GM18502 (cell line): ENCODE results near the gene VSIR.

ENCODE experiments used
- ATAC-seq: cut with Tn5 transposase; IDR thresholded peaks from one replicate; pipeline ENCODE4 v1.9.1; 2021; ENCODE audit warnings: mild to moderate bottlenecking; ENCODE audit not compliant: unreplicated experiment, poor library complexity

VSIR gene

GRCh38 chr10:71807557-71808510, 34.5 kb upstream of the VSIR start:
- no peak for ATAC-seq

- no peak for ATAC-seq
These were observed 33.6 kb upstream of the VSIR start for GRCh38 chr10:71806704-71807556.

GRCh38 chr10:71805776-71806703, 32.7 kb upstream of the VSIR start:
- no peak for ATAC-seq

- no peak for ATAC-seq
These were observed 30.8 kb upstream of the VSIR start for GRCh38 chr10:71804077-71804476.

GRCh38 chr10:71802715-71803488, 29.6 kb upstream of the VSIR start:
- ATAC-seq: no peak

- ATAC-seq: no peak
These were observed 28.9 kb upstream of the VSIR start for GRCh38 chr10:71802235-71802634.

GRCh38 chr10:71801361-71801760, 28.0 kb upstream of the VSIR start:
- ATAC-seq: peak; percentile 82

GRCh38 chr10:71799608-71800453, 26.5 kb upstream of the VSIR start:
- ATAC-seq: no peak

GRCh38 chr10:71799112-71799511, 25.8 kb upstream of the VSIR start:
- no peak for ATAC-seq

GRCh38 chr10:71798308-71798624, 24.9 kb upstream of the VSIR start:
- no peak for ATAC-seq

- no peak for ATAC-seq
These were observed 24.4 kb upstream of the VSIR start for GRCh38 chr10:71797533-71798307.

GRCh38 chr10:71796749-71797405, 23.6 kb upstream of the VSIR start:
- no peak for ATAC-seq

GRCh38 chr10:71795248-71795647, 21.9 kb upstream of the VSIR start:
- no peak for ATAC-seq

GRCh38 chr10:71790749-71791440, 17.6 kb upstream of the VSIR start:
- ATAC-seq: no peak

- ATAC-seq: no peak
These were observed 16.6 kb upstream of the VSIR start for GRCh38 chr10:71789871-71790270.

- ATAC-seq: no peak
These were observed 15.6 kb upstream of the VSIR start for GRCh38 chr10:71788954-71789353.
